GM19240 (cell line): ENCODE results near the gene VPS4B.
"Not testable (repeated sequence)": the region's sequence is repeated elsewhere in the genome, so short reads cannot be mapped to it uniquely, and the experiment has no call there.

Experiments
- DNase-seq: peaks from one replicate; pipeline ENCODE4 v3.0.0; 2011; ENCODE audit warnings: low spot score; ENCODE audit not compliant: insufficient read length

Gene VPS4B

GRCh38 chr18:63422087-63422863 is at the start of gene VPS4B:
Gene VPS4B, minus strand, starts transcription at chr18:63422476. Its CDS starts 217 bp downstream, at chr18:63422259.
- DNase-seq, result peak; percentile 79

GRCh38 chr18:63470751-63471150 is 48.5 kb upstream of the VPS4B start:
- DNase-seq, result no peak

GRCh38 chr18:63468575-63468974 is 46.3 kb upstream of the VPS4B start:
- no peak for DNase-seq

- DNase-seq, result no peak
These were observed 45.4 kb upstream of the VPS4B start for GRCh38 chr18:63467699-63468098.

GRCh38 chr18:63465059-63465458 is 42.8 kb upstream of the VPS4B start:
- no peak for DNase-seq

- DNase-seq, result no peak
These were observed 42.2 kb upstream of the VPS4B start for GRCh38 chr18:63464434-63464833.

GRCh38 chr18:63460414-63460813 is 38.1 kb upstream of the VPS4B start:
- DNase-seq, result no peak

GRCh38 chr18:63457977-63458376 is 35.7 kb upstream of the VPS4B start:
- no peak for DNase-seq

- no peak for DNase-seq
These were observed 32.2 kb upstream of the VPS4B start for GRCh38 chr18:63454497-63454896.

- not testable (repeated sequence) for DNase-seq
These were observed 30.5 kb upstream of the VPS4B start for GRCh38 chr18:63452751-63453150.

- DNase-seq, result no peak
These were observed 29.8 kb upstream of the VPS4B start for GRCh38 chr18:63451799-63452660.

GRCh38 chr18:63449426-63449825 is 27.1 kb upstream of the VPS4B start:
- no peak for DNase-seq

- DNase-seq, result no peak
These were observed 24.8 kb upstream of the VPS4B start for GRCh38 chr18:63447066-63447465.

- DNase-seq, result no peak
These were observed 24.0 kb upstream of the VPS4B start for GRCh38 chr18:63446266-63446665.

GRCh38 chr18:63445037-63445436 is 22.8 kb upstream of the VPS4B start:
- no peak for DNase-seq

GRCh38 chr18:63444580-63444979 is 22.3 kb upstream of the VPS4B start:
- no peak for DNase-seq

- DNase-seq, result no peak
These were observed 21.6 kb upstream of the VPS4B start for GRCh38 chr18:63443829-63444228.

- no peak for DNase-seq
These were observed 18.6 kb upstream of the VPS4B start for GRCh38 chr18:63440881-63441280.

- DNase-seq, result no peak
These were observed 17.9 kb upstream of the VPS4B start for GRCh38 chr18:63440219-63440618.

- DNase-seq, result no peak
These were observed 17.1 kb upstream of the VPS4B start for GRCh38 chr18:63439334-63439733.

GRCh38 chr18:63438181-63438580 is 15.9 kb upstream of the VPS4B start:
- no peak for DNase-seq

GRCh38 chr18:63433334-63433866 is 11.1 kb upstream of the VPS4B start:
- DNase-seq, result no peak
